PFSK-1 (cell line): ENCODE measurements around the gene TAS2R46.

Source experiments
- FOXP2 ChIP-seq: optimal IDR thresholded peaks from 2 replicates; pipeline ENCODE3; 2011; ENCODE audit warnings: borderline replicate concordance, control low read depth, inconsistent platforms; ENCODE audit not compliant: insufficient read depth; ENCODE audit errors: extremely low read length, extremely low read depth
- POLR2AphosphoS5 ChIP-seq: IDR thresholded peaks from 2 replicates; pipeline ENCODE4 v1.6.1; 2012; ENCODE audit warnings: low read depth, mild to moderate bottlenecking, control low read depth, low read length, moderate library complexity
- SIN3A ChIP-seq: IDR thresholded peaks from 2 replicates; pipeline ENCODE4 v1.6.1; 2012; ENCODE audit warnings: mild to moderate bottlenecking, low read length, moderate library complexity, borderline replicate concordance; ENCODE audit not compliant: insufficient read depth
- TAF1 ChIP-seq: IDR thresholded peaks from 2 replicates; pipeline ENCODE4 v1.6.1; 2012; ENCODE audit warnings: low read length, control low read depth, borderline replicate concordance; ENCODE audit not compliant: insufficient read depth
- TF ChIP-seq, protein P1 (sequence below), 2 experiments: IDR thresholded peaks; 2 replicates each; pipeline versions ENCODE4 v1.6.1 to v1.8.0; 2011 to 2012; ENCODE audit warnings: low read depth in 2 of 2, low read length in 2 of 2, control low read depth in 1 of 2, inconsistent platforms in 1 of 2, mild to moderate bottlenecking in 1 of 2, moderate library complexity in 1 of 2; ENCODE audit not compliant: insufficient read depth in 1 of 2

The TAS2R46 gene

GRCh38 chr12:11031307-11031706 lies 30.8 kb downstream of the TAS2R46 start, which contains the start of gene TAS2R31:
Gene TAS2R31, minus strand, starts transcription at chr12:11031407. Its CDS starts 72 bp downstream, at chr12:11031335.
- TF ChIP-seq, protein P1, sequence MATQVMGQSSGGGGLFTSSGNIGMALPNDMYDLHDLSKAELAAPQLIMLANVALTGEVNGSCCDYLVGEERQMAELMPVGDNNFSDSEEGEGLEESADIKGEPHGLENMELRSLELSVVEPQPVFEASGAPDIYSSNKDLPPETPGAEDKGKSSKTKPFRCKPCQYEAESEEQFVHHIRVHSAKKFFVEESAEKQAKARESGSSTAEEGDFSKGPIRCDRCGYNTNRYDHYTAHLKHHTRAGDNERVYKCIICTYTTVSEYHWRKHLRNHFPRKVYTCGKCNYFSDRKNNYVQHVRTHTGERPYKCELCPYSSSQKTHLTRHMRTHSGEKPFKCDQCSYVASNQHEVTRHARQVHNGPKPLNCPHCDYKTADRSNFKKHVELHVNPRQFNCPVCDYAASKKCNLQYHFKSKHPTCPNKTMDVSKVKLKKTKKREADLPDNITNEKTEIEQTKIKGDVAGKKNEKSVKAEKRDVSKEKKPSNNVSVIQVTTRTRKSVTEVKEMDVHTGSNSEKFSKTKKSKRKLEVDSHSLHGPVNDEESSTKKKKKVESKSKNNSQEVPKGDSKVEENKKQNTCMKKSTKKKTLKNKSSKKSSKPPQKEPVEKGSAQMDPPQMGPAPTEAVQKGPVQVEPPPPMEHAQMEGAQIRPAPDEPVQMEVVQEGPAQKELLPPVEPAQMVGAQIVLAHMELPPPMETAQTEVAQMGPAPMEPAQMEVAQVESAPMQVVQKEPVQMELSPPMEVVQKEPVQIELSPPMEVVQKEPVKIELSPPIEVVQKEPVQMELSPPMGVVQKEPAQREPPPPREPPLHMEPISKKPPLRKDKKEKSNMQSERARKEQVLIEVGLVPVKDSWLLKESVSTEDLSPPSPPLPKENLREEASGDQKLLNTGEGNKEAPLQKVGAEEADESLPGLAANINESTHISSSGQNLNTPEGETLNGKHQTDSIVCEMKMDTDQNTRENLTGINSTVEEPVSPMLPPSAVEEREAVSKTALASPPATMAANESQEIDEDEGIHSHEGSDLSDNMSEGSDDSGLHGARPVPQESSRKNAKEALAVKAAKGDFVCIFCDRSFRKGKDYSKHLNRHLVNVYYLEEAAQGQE (IDR thresholded peaks at IDR 0.05; ENCODE audit: insufficient read depth in 1 of 2, low read depth in 2 of 2, low read length in 2 of 2) = no peak
- TF ChIP-seq SIN3A (no peak), TAF1 (no peak), POLR2AphosphoS5 (no peak), FOXP2 (no peak)

- TF ChIP-seq, protein P1 (IDR thresholded peaks at IDR 0.05; ENCODE audit: insufficient read depth in 1 of 2, low read depth in 2 of 2, low read length in 2 of 2) = no peak
- TF ChIP-seq POLR2AphosphoS5 (no peak), TAF1 (no peak), FOXP2 (no peak), SIN3A (no peak)
Observed at GRCh38 chr12:11026118-11026517, 36.0 kb downstream of the TAS2R46 start.

DNA sequence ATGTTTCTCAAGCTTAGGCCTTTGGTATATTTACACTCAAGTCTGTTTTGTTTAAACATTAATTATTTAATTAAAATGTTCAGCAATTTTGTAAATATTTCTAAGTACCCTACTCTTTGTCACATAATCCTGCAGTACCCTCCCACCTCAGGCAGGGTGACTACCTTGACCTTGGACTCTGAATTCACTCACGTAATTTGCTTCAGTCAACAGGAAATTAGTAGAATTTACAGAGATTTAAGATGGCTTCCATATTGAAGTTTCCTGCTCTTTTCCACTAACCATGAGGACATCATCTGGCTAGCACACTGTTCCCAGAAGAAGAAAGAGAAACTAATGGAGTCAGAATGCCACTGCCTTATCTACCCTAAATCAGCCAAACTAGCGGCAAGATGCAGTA lies 38.7 kb downstream of the TAS2R46 start:
- no peak for TF ChIP-seq POLR2AphosphoS5
- TF ChIP-seq SIN3A = no peak
- TF ChIP-seq FOXP2 = no peak
- no peak for TF ChIP-seq TAF1
- TF ChIP-seq, protein P1 (IDR thresholded peaks at IDR 0.05; ENCODE audit: insufficient read depth in 1 of 2, low read depth in 2 of 2, low read length in 2 of 2) = no peak

DNA sequence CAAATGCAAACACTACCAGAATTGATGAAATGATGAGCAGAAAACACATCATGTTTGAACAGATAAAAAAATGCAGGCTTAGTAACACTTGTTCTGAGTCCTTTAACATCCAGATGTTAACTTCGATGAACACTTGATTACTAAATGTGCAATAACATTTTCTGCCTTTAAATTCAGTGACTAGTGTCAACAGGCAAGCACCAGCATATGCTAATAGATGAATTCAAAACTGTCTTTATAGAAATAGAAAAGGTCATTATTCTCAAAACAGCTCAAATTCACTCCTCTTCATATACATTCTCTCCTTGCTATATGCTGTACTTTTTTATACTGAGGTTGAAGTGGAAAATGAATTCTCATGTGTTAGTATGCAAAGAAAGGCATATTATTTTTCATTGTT lies 39.6 kb downstream of the TAS2R46 start, which contains the start of gene TAS2R19:
Gene TAS2R19 (minus strand): TSS at position 101 of the 400 bp plus-strand sequence. CDS start 49 bp downstream, at position 52.
- TF ChIP-seq SIN3A (no peak), FOXP2 (no peak), TAF1 (no peak), POLR2AphosphoS5 (no peak)
- TF ChIP-seq, protein P1 (IDR thresholded peaks at IDR 0.05; ENCODE audit: insufficient read depth in 1 of 2, low read depth in 2 of 2, low read length in 2 of 2) = no peak

- TF ChIP-seq SIN3A (no peak), TAF1 (no peak), FOXP2 (no peak), POLR2AphosphoS5 (no peak)
- TF ChIP-seq, protein P1 (IDR thresholded peaks at IDR 0.05; ENCODE audit: insufficient read depth in 1 of 2, low read depth in 2 of 2, low read length in 2 of 2) = no peak
Observed at GRCh38 chr12:11016937-11017336, 45.2 kb downstream of the TAS2R46 start.
